HFFc6 (cell line): Measurements from ENCODE around the gene AGPAT1. TPM values are rescaled to one million over a fixed set of nuclear protein-coding genes. Genes with fewer than 3 reads are reported as not detected.

Source experiments
- DNase-seq: peaks from one replicate; pipeline ENCODE4 v3.0.0-alpha.2; 2018
- H3K27ac Mint-ChIP-seq: 2 replicates; pipeline ENCODE4 v1.8.0; 2020; ENCODE audit warnings: mild to moderate bottlenecking, mixed read lengths
- H3K27me3 Mint-ChIP-seq: 2 replicates; pipeline ENCODE4 v1.8.0; 2021; ENCODE audit warnings: mild to moderate bottlenecking, moderate library complexity, mixed read lengths; ENCODE audit not compliant: insufficient read depth
- H3K36me3 Mint-ChIP-seq: 2 replicates; pipeline ENCODE4 v1.8.0; 2021; ENCODE audit warnings: low read depth, mixed read lengths
- H3K4me1 Mint-ChIP-seq: 2 replicates; pipeline ENCODE4 v1.8.0; 2020; ENCODE audit warnings: low read depth, mixed read lengths
- H3K4me3 Mint-ChIP-seq: 2 replicates; pipeline ENCODE4 v1.8.0; 2020; ENCODE audit warnings: mild to moderate bottlenecking, moderate library complexity, mixed read lengths
- H3K9me3 Mint-ChIP-seq: 2 replicates; pipeline ENCODE4 v1.8.0; 2020; ENCODE audit warnings: mild to moderate bottlenecking, mixed read lengths
- CTCF ChIP-seq: fragments of 200-600 bp; sonication (generic); IDR thresholded peaks from 2 replicates; pipeline ENCODE4 v1.5.0; 2021; ENCODE audit warnings: antibody characterized with exemption, mild to moderate bottlenecking
- total RNA-seq, 6 experiments: library from RNA; stranded (reverse); fragmentation: NEBNext Ultra II Directional; extraction: Animal tissue kit (Norgen Biotek cat#: 25700); gene quantifications; 2 replicates in 1 of 6; 3 replicates in 5 of 6; pipeline ENCODE4 v1.2.3, GENCODE V29; 2021

AGPAT1 gene
- total RNA-seq, 6 experiments from 2014 or later: 88.8 to 114 (median 104) TPM

GRCh38 chr6:32220021-32220420 lies 44.1 kb upstream of the AGPAT1 start:
- no peaks in the 10 kb centered on the region for H3K36me3 Mint-ChIP-seq
- peaks cover 60% of the 10 kb centered on the region for H3K27me3 Mint-ChIP-seq
- no peak overlapping the region for H3K27ac Mint-ChIP-seq
- H3K4me3 Mint-ChIP-seq: no peak overlapping the region
- no peaks in the 10 kb centered on the region for H3K9me3 Mint-ChIP-seq
- no peak for TF ChIP-seq CTCF
- DNase-seq: no peak
- H3K4me1 Mint-ChIP-seq: 0 out of 2 replicates have a peak, but pooled peaks cover 7% of the 10 kb centered on the region

- Mint-ChIP-seq H3K27ac (no peak overlapping the region), H3K36me3 (no peaks in the 10 kb centered on the region), H3K27me3 (peaks cover 64% of the 10 kb centered on the region)
These were observed 42.3 kb upstream of the AGPAT1 start for GRCh38 chr6:32218167-32218566.

DNA sequence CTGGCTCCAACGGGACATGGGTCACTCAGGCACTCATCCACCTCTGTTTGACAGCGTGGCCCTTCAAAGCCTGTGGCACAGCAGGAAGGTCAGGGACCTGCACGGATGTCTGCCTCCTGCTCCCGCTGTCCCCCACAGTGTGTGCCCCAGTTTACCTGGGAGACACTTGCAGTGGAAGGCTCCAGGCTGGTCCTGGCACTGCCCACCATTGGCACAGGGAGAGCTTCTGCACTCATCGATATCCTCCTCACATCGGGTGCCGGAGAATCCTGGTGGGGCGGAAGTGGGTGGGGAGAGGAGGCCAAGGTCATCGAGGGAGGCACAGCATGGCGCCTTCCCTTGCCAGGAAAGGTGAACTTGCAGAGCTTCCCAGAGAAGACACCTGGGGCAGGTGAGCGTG lies 41.1 kb upstream of the AGPAT1 start:
- Mint-ChIP-seq H3K4me3 (no peak overlapping the region), H3K4me1 (no peaks in the 10 kb centered on the region), H3K36me3 (no peaks in the 10 kb centered on the region), H3K27me3 (peaks cover 60% of the 10 kb centered on the region), H3K27ac (no peak overlapping the region), H3K9me3 (no peaks in the 10 kb centered on the region)
- no peak for DNase-seq
- no peak for TF ChIP-seq CTCF

More at GRCh38 chr6:32218167-32218566, 42.3 kb upstream of the AGPAT1 start:
- H3K4me3 Mint-ChIP-seq: no peak overlapping the region
- no peaks in the 10 kb centered on the region for H3K9me3 Mint-ChIP-seq
- no peaks in the 10 kb centered on the region for H3K4me1 Mint-ChIP-seq
- TF ChIP-seq CTCF: no peak
- DNase-seq: no peak

DNA sequence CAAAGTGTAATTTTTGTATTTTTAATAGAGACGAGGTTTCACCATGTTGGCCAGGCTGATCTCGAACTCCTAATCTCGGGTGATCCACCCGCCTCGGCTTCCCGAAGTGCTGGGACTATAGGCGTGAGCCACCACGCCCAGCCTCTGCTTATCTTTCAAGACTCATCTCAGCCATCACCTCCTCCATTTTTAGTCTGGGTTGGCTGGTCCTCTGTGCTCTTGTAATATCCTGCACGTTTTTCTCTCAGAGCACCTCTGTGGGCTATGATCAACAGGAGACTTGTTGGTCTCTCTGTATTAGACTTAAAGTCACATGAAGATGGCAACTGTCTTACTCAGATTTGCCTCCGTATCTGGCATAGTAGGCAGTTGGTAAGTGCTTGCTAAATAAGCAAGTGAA lies 40.4 kb upstream of the AGPAT1 start:
- H3K27me3 Mint-ChIP-seq: peaks cover 55% of the 10 kb centered on the region
- DNase-seq: no peak
- no peak overlapping the region for H3K27ac Mint-ChIP-seq

GRCh38 chr6:32215617-32216016 lies 39.7 kb upstream of the AGPAT1 start:
- no peak for TF ChIP-seq CTCF
- Mint-ChIP-seq H3K36me3 (no peaks in the 10 kb centered on the region), H3K4me3 (no peak overlapping the region), H3K27ac (no peak overlapping the region), H3K9me3 (no peaks in the 10 kb centered on the region), H3K4me1 (no peaks in the 10 kb centered on the region), H3K27me3 (peaks cover 52% of the 10 kb centered on the region)
- DNase-seq: no peak

More for the DNA sequence above, 40.4 kb upstream of the AGPAT1 start:
- Mint-ChIP-seq H3K36me3 (no peaks in the 10 kb centered on the region), H3K4me3 (no peak overlapping the region), H3K9me3 (no peaks in the 10 kb centered on the region), H3K4me1 (no peaks in the 10 kb centered on the region)
- TF ChIP-seq CTCF: no peak

DNA sequence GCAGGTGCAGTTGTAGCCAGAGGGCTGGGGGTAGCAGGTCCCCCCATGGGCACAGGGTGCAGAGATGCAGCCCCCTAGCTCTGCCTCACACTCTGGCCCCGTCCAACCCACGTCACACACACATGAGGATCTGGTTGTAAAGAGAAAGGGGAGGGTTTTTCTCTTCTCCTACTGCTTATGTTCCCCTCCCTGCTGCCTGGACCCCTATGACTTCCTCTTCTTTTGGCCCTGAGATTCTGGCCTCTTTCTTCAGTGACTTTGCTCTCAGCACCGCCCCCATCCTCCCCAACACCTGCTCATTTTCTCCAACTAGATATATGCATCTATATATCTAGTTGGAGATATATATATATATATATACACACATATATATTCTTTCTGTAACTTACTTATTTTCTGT lies 38.2 kb upstream of the AGPAT1 start:
- no peak for TF ChIP-seq CTCF
- no peaks in the 10 kb centered on the region for H3K9me3 Mint-ChIP-seq
- H3K27me3 Mint-ChIP-seq: peaks cover 44% of the 10 kb centered on the region
- no peak for DNase-seq
- H3K36me3 Mint-ChIP-seq: no peaks in the 10 kb centered on the region
- H3K4me3 Mint-ChIP-seq: no peak overlapping the region
- no peak overlapping the region for H3K27ac Mint-ChIP-seq
- no peaks in the 10 kb centered on the region for H3K4me1 Mint-ChIP-seq
